GM12891 (cell line): ENCODE results near the gene SDK1.

Experiments used
- DNase-seq: peaks from one replicate; pipeline ENCODE4 v3.0.0; 2011; ENCODE audit warnings: low spot score; ENCODE audit not compliant: insufficient read length
- FAIRE-seq: peaks from 2 replicates; lab custom pipeline; 2011; peaks lifted over from hg19 to GRCh38; lab: Jason Lieb, UNC
- PAX5 ChIP-seq: IDR thresholded peaks from 2 replicates; pipeline ENCODE4 v1.6.1; 2011; ENCODE audit warnings: low read length, moderate library complexity, mild to moderate bottlenecking; ENCODE audit not compliant: insufficient read depth, severe bottlenecking
- POLR2A ChIP-seq: IDR thresholded peaks from 2 replicates; pipeline ENCODE4 v1.6.1; 2011; ENCODE audit warnings: low read depth, low read length, control low read depth
- POLR2AphosphoS5 ChIP-seq: IDR thresholded peaks from 2 replicates; pipeline ENCODE4 v1.6.1; 2011; ENCODE audit warnings: low read depth, low read length, control low read depth
- POU2F2 ChIP-seq: IDR thresholded peaks from 2 replicates; pipeline ENCODE4 v1.6.1; 2011; ENCODE audit warnings: low read depth, mild to moderate bottlenecking, control low read depth, low read length, moderate library complexity
- SPI1 ChIP-seq: IDR thresholded peaks from 2 replicates; pipeline ENCODE4 v1.6.1; 2011; ENCODE audit warnings: low read depth, low read length, control low read depth
- TAF1 ChIP-seq: IDR thresholded peaks from 2 replicates; pipeline ENCODE4 v1.6.1; 2011; ENCODE audit warnings: low read depth, low read length, control low read depth

Gene SDK1

GRCh38 chr7:4010061-4010605 is 709.1 kb downstream of the SDK1 start:
- FAIRE-seq (no peak), DNase-seq (no peak)
- no peak for TF ChIP-seq POLR2A
- no peak for TF ChIP-seq SPI1
- TF ChIP-seq PAX5, result no peak
- no peak for TF ChIP-seq POLR2AphosphoS5
- TF ChIP-seq TAF1, result no peak
- TF ChIP-seq POU2F2, result no peak

- FAIRE-seq (no peak), DNase-seq (no peak)
- TF ChIP-seq POLR2A, result no peak
- TF ChIP-seq TAF1, result no peak
- TF ChIP-seq SPI1, result no peak
- TF ChIP-seq POLR2AphosphoS5, result no peak
- TF ChIP-seq POU2F2, result no peak
- TF ChIP-seq PAX5, result no peak
Observed at GRCh38 chr7:4010923-4011656, 710.0 kb downstream of the SDK1 start.

GRCh38 chr7:4013793-4014192 is 712.7 kb downstream of the SDK1 start:
- TF ChIP-seq PAX5 (no peak), SPI1 (no peak), POU2F2 (no peak), POLR2AphosphoS5 (no peak), POLR2A (no peak), TAF1 (no peak)
- DNase-seq (no peak), FAIRE-seq (no peak)

- TF ChIP-seq TAF1 (no peak), POU2F2 (no peak), POLR2A (no peak), POLR2AphosphoS5 (no peak), PAX5 (no peak), SPI1 (no peak)
- FAIRE-seq, result no peak
- no peak for DNase-seq
Observed at GRCh38 chr7:4014346-4015050, 713.4 kb downstream of the SDK1 start.

GRCh38 chr7:4015371-4015770 is 714.3 kb downstream of the SDK1 start:
- no peak for TF ChIP-seq POLR2AphosphoS5
- FAIRE-seq, result no peak

GRCh38 chr7:4015996-4016395 is 714.9 kb downstream of the SDK1 start:
- DNase-seq, result no peak
- no peak for FAIRE-seq
- TF ChIP-seq SPI1 (no peak), POU2F2 (no peak), POLR2A (no peak), PAX5 (no peak), POLR2AphosphoS5 (no peak), TAF1 (no peak)

More at GRCh38 chr7:4015371-4015770, 714.3 kb downstream of the SDK1 start:
- DNase-seq, result no peak

- FAIRE-seq, result no peak
- TF ChIP-seq POU2F2, result no peak
- no peak for TF ChIP-seq POLR2A
- TF ChIP-seq PAX5, result no peak
- no peak for TF ChIP-seq POLR2AphosphoS5
- no peak for TF ChIP-seq SPI1
- TF ChIP-seq TAF1, result no peak
- DNase-seq, result no peak
Observed at GRCh38 chr7:4017081-4017480, 716.0 kb downstream of the SDK1 start.

GRCh38 chr7:4017785-4018184 is 716.7 kb downstream of the SDK1 start:
- DNase-seq, result no peak
- no peak for FAIRE-seq
- TF ChIP-seq POLR2AphosphoS5 (no peak), PAX5 (no peak), POLR2A (no peak)

- DNase-seq (no peak), FAIRE-seq (no peak)
- TF ChIP-seq POLR2AphosphoS5 (no peak), SPI1 (no peak), POLR2A (no peak), PAX5 (no peak), POU2F2 (no peak), TAF1 (no peak)
Observed at GRCh38 chr7:4018601-4019316, 717.7 kb downstream of the SDK1 start.

- DNase-seq, result no peak
- no peak for TF ChIP-seq POLR2A
- no peak for TF ChIP-seq SPI1
- TF ChIP-seq POLR2AphosphoS5, result no peak
- TF ChIP-seq PAX5, result no peak
- no peak for TF ChIP-seq POU2F2
- no peak for TF ChIP-seq TAF1
- no peak for FAIRE-seq
Observed at GRCh38 chr7:4020086-4020485, 719.0 kb downstream of the SDK1 start.
